Gastroesophageal sphincter (tissue), 3 donors: ENCODE measurements around the gene THAP12.

Source experiments
- CTCF ChIP-seq, 4 experiments: fragments of 200-600 bp in 2 of 4; fragments of 450-650 bp in 2 of 4; sonication (generic) in 1 of 4; IDR thresholded peaks; one replicate each; pipeline ENCODE4 v1.5.1; 2017 to 2019; ENCODE audit warnings: antibody characterized with exemption in 4 of 4, mild to moderate bottlenecking in 2 of 4, moderate library complexity in 2 of 4
- EP300 ChIP-seq: sonication (generic); formaldehyde crosslinking; IDR thresholded peaks from one replicate; pipeline ENCODE4 v1.6.1; 2017; ENCODE audit warnings: antibody characterized with exemption, mild to moderate bottlenecking
- POLR2A ChIP-seq, 2 donors: fragments of 450-650 bp; IDR thresholded peaks; one replicate each; pipeline ENCODE4 v1.6.1; 2017; ENCODE audit warnings: antibody characterized with exemption in 2 of 2, mild to moderate bottlenecking in 2 of 2, moderate library complexity in 1 of 2
- POLR2AphosphoS5 ChIP-seq: sonication (generic); formaldehyde crosslinking; IDR thresholded peaks from one replicate; pipeline ENCODE4 v1.6.1; 2017; ENCODE audit warnings: antibody characterized with exemption

GRCh38 chr11:76307396-76307795 is 73.5 kb downstream of the THAP12 start:
- TF ChIP-seq CTCF (IDR thresholded peaks at IDR 0.05) (no peak), POLR2AphosphoS5 (no peak), EP300 (no peak), POLR2A (IDR thresholded peaks at IDR 0.05) (no peak)
